Memory B cell (primary cell): ENCODE measurements around the gene REEP3.

Source experiments
- ATAC-seq: fragments of 150-1000 bp; cut with Tn5 transposase; 2 replicates; pipeline ENCODE4 v1.10.0; 2021; ENCODE audit warnings: low read depth, mild to moderate bottlenecking, moderate library complexity
- DNase-seq, 2 donors: peaks; one replicate each; pipeline ENCODE4 v3.0.0; 2022; ENCODE audit warnings: low spot score in 2 of 2
- H3K27ac Mint-ChIP-seq: one replicate; pipeline ENCODE4 v1.8.0; 2022; ENCODE audit warnings: mild to moderate bottlenecking, moderate library complexity, mixed read lengths
- H3K27me3 Mint-ChIP-seq: one replicate; pipeline ENCODE4 v1.8.0; 2022; ENCODE audit warnings: mixed read lengths
- H3K36me3 Mint-ChIP-seq: one replicate; pipeline ENCODE4 v1.8.0; 2022; ENCODE audit warnings: mild to moderate bottlenecking, mixed read lengths
- H3K4me1 Mint-ChIP-seq: one replicate; pipeline ENCODE4 v1.8.0; 2022; ENCODE audit warnings: mixed read lengths
- H3K4me3 Mint-ChIP-seq: one replicate; pipeline ENCODE4 v1.8.0; 2022; ENCODE audit warnings: mild to moderate bottlenecking, moderate library complexity, mixed read lengths
- H3K9me3 Mint-ChIP-seq: one replicate; pipeline ENCODE4 v1.8.0; 2022; ENCODE audit warnings: mixed read lengths

REEP3 gene

GRCh38 chr10:63574011-63574410 is 52.8 kb downstream of the REEP3 start:
- Mint-ChIP-seq H3K4me1 (peaks cover 4% of the 10 kb centered on the region), H3K4me3 (no peak overlapping the region), H3K9me3 (no peaks in the 10 kb centered on the region), H3K36me3 (peaks cover 15% of the 10 kb centered on the region), H3K27ac (no peak overlapping the region), H3K27me3 (no peaks in the 10 kb centered on the region)
- DNase-seq, result no peak
- ATAC-seq, result no peak

- no peak for ATAC-seq
- no peaks in the 10 kb centered on the region for H3K27me3 Mint-ChIP-seq
- peaks cover 4% of the 10 kb centered on the region for H3K4me1 Mint-ChIP-seq
- H3K36me3 Mint-ChIP-seq, result peaks cover 12% of the 10 kb centered on the region
- no peak overlapping the region for H3K4me3 Mint-ChIP-seq
- no peak for DNase-seq
- H3K9me3 Mint-ChIP-seq, result no peaks in the 10 kb centered on the region
- H3K27ac Mint-ChIP-seq, result no peak overlapping the region
Observed at GRCh38 chr10:63576501-63576900, 55.3 kb downstream of the REEP3 start.

- H3K4me1 Mint-ChIP-seq, result peaks cover 4% of the 10 kb centered on the region
- no peaks in the 10 kb centered on the region for H3K9me3 Mint-ChIP-seq
- no peak overlapping the region for H3K27ac Mint-ChIP-seq
- ATAC-seq (no peak), DNase-seq (no peak)
- H3K36me3 Mint-ChIP-seq, result peaks cover 18% of the 10 kb centered on the region
- no peaks in the 10 kb centered on the region for H3K27me3 Mint-ChIP-seq
- H3K4me3 Mint-ChIP-seq, result no peak overlapping the region
Observed at GRCh38 chr10:63578501-63578900, 57.3 kb downstream of the REEP3 start.

- Mint-ChIP-seq H3K9me3 (no peaks in the 10 kb centered on the region), H3K4me1 (peaks cover 3% of the 10 kb centered on the region), H3K27ac (no peak overlapping the region), H3K27me3 (no peaks in the 10 kb centered on the region), H3K4me3 (no peak overlapping the region), H3K36me3 (peaks cover 18% of the 10 kb centered on the region)
- ATAC-seq, result no peak
- no peak for DNase-seq
Observed at GRCh38 chr10:63579371-63580014, 58.3 kb downstream of the REEP3 start.

- Mint-ChIP-seq H3K4me1 (peaks cover 2% of the 10 kb centered on the region), H3K27ac (no peak overlapping the region), H3K27me3 (no peaks in the 10 kb centered on the region), H3K4me3 (no peak overlapping the region), H3K9me3 (no peaks in the 10 kb centered on the region), H3K36me3 (peaks cover 8% of the 10 kb centered on the region)
- no peak for ATAC-seq
- DNase-seq, result no peak
Observed at GRCh38 chr10:63582690-63583089, 61.5 kb downstream of the REEP3 start.

- Mint-ChIP-seq H3K27me3 (no peaks in the 10 kb centered on the region), H3K27ac (no peak overlapping the region), H3K9me3 (no peaks in the 10 kb centered on the region), H3K36me3 (peaks cover 7% of the 10 kb centered on the region), H3K4me1 (peaks cover 2% of the 10 kb centered on the region), H3K4me3 (no peak overlapping the region)
- ATAC-seq (no peak), DNase-seq (no peak)
Observed at GRCh38 chr10:63583397-63583796, 62.2 kb downstream of the REEP3 start.

GRCh38 chr10:63583909-63584724 is 62.9 kb downstream of the REEP3 start:
- no peak for DNase-seq
- no peak overlapping the region for H3K27ac Mint-ChIP-seq
- no peaks in the 10 kb centered on the region for H3K27me3 Mint-ChIP-seq

GRCh38 chr10:63584725-63585035 is 63.5 kb downstream of the REEP3 start:
- H3K4me1 Mint-ChIP-seq, result peaks cover 2% of the 10 kb centered on the region
- H3K4me3 Mint-ChIP-seq, result no peak overlapping the region
- H3K36me3 Mint-ChIP-seq, result peaks cover 7% of the 10 kb centered on the region

More at GRCh38 chr10:63583909-63584724, 62.9 kb downstream of the REEP3 start:
- H3K36me3 Mint-ChIP-seq, result peaks cover 7% of the 10 kb centered on the region
- no peak for ATAC-seq
- peaks cover 2% of the 10 kb centered on the region for H3K4me1 Mint-ChIP-seq
- no peaks in the 10 kb centered on the region for H3K9me3 Mint-ChIP-seq
- no peak overlapping the region for H3K4me3 Mint-ChIP-seq

GRCh38 chr10:63585041-63585440 is 63.8 kb downstream of the REEP3 start:
- Mint-ChIP-seq H3K27ac (no peak overlapping the region), H3K9me3 (no peaks in the 10 kb centered on the region), H3K4me1 (peaks cover 2% of the 10 kb centered on the region), H3K27me3 (no peaks in the 10 kb centered on the region), H3K36me3 (peaks cover 7% of the 10 kb centered on the region), H3K4me3 (no peak overlapping the region)
- no peak for DNase-seq
- no peak for ATAC-seq

More at GRCh38 chr10:63584725-63585035, 63.5 kb downstream of the REEP3 start:
- no peak overlapping the region for H3K27ac Mint-ChIP-seq
- no peak for DNase-seq
- ATAC-seq, result no peak
- H3K27me3 Mint-ChIP-seq, result no peaks in the 10 kb centered on the region
- no peaks in the 10 kb centered on the region for H3K9me3 Mint-ChIP-seq

GRCh38 chr10:63586043-63586442 is 64.8 kb downstream of the REEP3 start:
- no peak for ATAC-seq
- Mint-ChIP-seq H3K27ac (no peak overlapping the region), H3K27me3 (no peaks in the 10 kb centered on the region), H3K4me3 (no peak overlapping the region), H3K36me3 (peaks cover 7% of the 10 kb centered on the region), H3K9me3 (no peaks in the 10 kb centered on the region), H3K4me1 (peaks cover 2% of the 10 kb centered on the region)
- DNase-seq, result no peak

- Mint-ChIP-seq H3K4me1 (no peaks in the 10 kb centered on the region), H3K36me3 (peaks cover 7% of the 10 kb centered on the region), H3K27me3 (no peaks in the 10 kb centered on the region), H3K4me3 (no peak overlapping the region), H3K27ac (no peak overlapping the region), H3K9me3 (no peaks in the 10 kb centered on the region)
- ATAC-seq (no peak), DNase-seq (no peak)
Observed at GRCh38 chr10:63587191-63587590, 66.0 kb downstream of the REEP3 start.

- no peaks in the 10 kb centered on the region for H3K9me3 Mint-ChIP-seq
- no peak for DNase-seq
- H3K27ac Mint-ChIP-seq, result no peak overlapping the region
- H3K27me3 Mint-ChIP-seq, result no peaks in the 10 kb centered on the region
- peaks cover 2% of the 10 kb centered on the region for H3K36me3 Mint-ChIP-seq
- no peaks in the 10 kb centered on the region for H3K4me1 Mint-ChIP-seq
- ATAC-seq, result no peak
- no peak overlapping the region for H3K4me3 Mint-ChIP-seq
Observed at GRCh38 chr10:63588436-63589167, 67.4 kb downstream of the REEP3 start.

GRCh38 chr10:63591600-63592379 is 70.6 kb downstream of the REEP3 start:
- no peak overlapping the region for H3K4me3 Mint-ChIP-seq
- H3K27me3 Mint-ChIP-seq, result no peaks in the 10 kb centered on the region
- ATAC-seq (no peak), DNase-seq (no peak)
- H3K36me3 Mint-ChIP-seq, result peaks cover 18% of the 10 kb centered on the region
- H3K4me1 Mint-ChIP-seq, result no peaks in the 10 kb centered on the region
- no peaks in the 10 kb centered on the region for H3K9me3 Mint-ChIP-seq
- H3K27ac Mint-ChIP-seq, result no peak overlapping the region

GRCh38 chr10:63593576-63593975 is 72.4 kb downstream of the REEP3 start:
- H3K36me3 Mint-ChIP-seq, result peaks cover 21% of the 10 kb centered on the region
- DNase-seq (no peak), ATAC-seq (no peak)
- H3K9me3 Mint-ChIP-seq, result no peaks in the 10 kb centered on the region
- no peak overlapping the region for H3K4me3 Mint-ChIP-seq
- no peak overlapping the region for H3K27ac Mint-ChIP-seq
- no peaks in the 10 kb centered on the region for H3K4me1 Mint-ChIP-seq
- no peaks in the 10 kb centered on the region for H3K27me3 Mint-ChIP-seq
